HCT116 (cell line): Measurements from ENCODE around the gene FSCN2. TPM values are rescaled to one million over a fixed set of nuclear protein-coding genes. Genes with fewer than 3 reads are reported as not detected.
A peak's percentile ranks its signal among the peaks of the same experiment; 100 is the strongest.
"Not testable (repeated sequence)": the region's sequence is repeated elsewhere in the genome, so short reads cannot be mapped to it uniquely, and the experiment has no call there.

Experiments used
- ATAC-seq: fragments of 200-7000 bp; cut with Tn5 transposase; 2 replicates; pipeline ENCODE4 v1.9.1; 2020; ENCODE audit warnings: mild to moderate bottlenecking, moderate library complexity
- BruUV-seq: library from RNA; stranded (reverse); fragments of 400-500 nt; replicated peaks from 2 replicates; lab custom pipeline; 2021; lab: Mats Ljungman, UMichigan
- CTCF ChIA-PET: fragments of 300-600 bp; sonication (Branson Sonifier 250); formaldehyde crosslinking; loops from one replicate; lab custom pipeline; 2021; ENCODE audit warnings: antibody characterized with exemption; lab: Charles Lee
- POLR2A ChIA-PET: fragments of 300-600, 350-600 bp; sonication (Branson Sonifier 250); formaldehyde crosslinking; loops from one replicate; lab custom pipeline; 2021; ENCODE audit warnings: antibody characterized with exemption; lab: Charles Lee
- RAD21 ChIA-PET, 2 experiments: fragments of 300-600 bp; sonication (Branson Sonifier 250); formaldehyde crosslinking; loops; one replicate each; lab custom pipeline; 2023; ENCODE audit warnings: low total read pairs in 2 of 2; ENCODE audit not compliant: uncharacterized antibody in 2 of 2, unreplicated experiment in 2 of 2, low non-redundant PET in 1 of 2; lab: Charles Lee
- DNase-seq: peaks from one replicate; pipeline ENCODE4 v3.0.0-alpha.2; 2010; ENCODE audit warnings: low read depth, low spot score
- H2AFZ ChIP-seq: fragments of 200-600 bp; shearing (Covaris generic), sonication (generic); 2 replicates; pipeline ENCODE4 v1.6.1; 2017; ENCODE audit warnings: low read depth, mixed run types, mixed read lengths, antibody characterized with exemption, low read length; ENCODE audit not compliant: poor library complexity, severe bottlenecking
- H3K27ac ChIP-seq: 2 replicates; pipeline ENCODE4 v1.5.1; 2012; ENCODE audit warnings: low read depth, low read length
- H3K27me3 ChIP-seq: fragments of 200-600 bp; sonication (generic); 2 replicates; pipeline ENCODE4 v1.6.1; 2016; ENCODE audit warnings: mixed run types, low read length, mixed read lengths; ENCODE audit not compliant: insufficient read depth
- H3K36me3 ChIP-seq, 2 experiments: fragments of 200-500 bp in 1 of 2; fragments of 200-600 bp in 1 of 2; sonication (Bioruptor generic) in 1 of 2; sonication (generic) in 1 of 2; 2 replicates each; pipeline versions ENCODE4 v1.5.1 to v1.6.1; 2014 to 2016; ENCODE audit warnings: low read length in 2 of 2, inconsistent platforms in 1 of 2, mixed read lengths in 1 of 2, mixed run types in 1 of 2; ENCODE audit not compliant: insufficient read depth in 2 of 2, control insufficient read depth in 1 of 2
- H3K4me1 ChIP-seq, 2 experiments: fragments of 200-600 bp in 1 of 2; sonication (generic) in 1 of 2; 2 replicates each; pipeline versions ENCODE4 v1.5.1 to v1.6.1; 2012 to 2017; ENCODE audit warnings: low read length in 2 of 2, inconsistent platforms in 1 of 2, mild to moderate bottlenecking in 1 of 2, mixed read lengths in 1 of 2, mixed run types in 1 of 2, moderate library complexity in 1 of 2; ENCODE audit not compliant: insufficient read depth in 2 of 2, control insufficient read depth in 1 of 2
- H3K4me2 ChIP-seq: fragments of 200-600 bp; sonication (generic); 2 replicates; pipeline ENCODE4 v1.6.1; 2017; ENCODE audit warnings: mixed run types, low read length, mixed read lengths
- H3K4me3 ChIP-seq, 2 experiments: fragments of 200-600 bp in 1 of 2; sonication (generic) in 1 of 2; replicated peaks in 1 of 2; 2 replicates each; pipeline ENCODE4 v1.5.1; 2011 to 2016; ENCODE audit warnings: low read length in 2 of 2, control low read depth in 1 of 2, low read depth in 1 of 2, mild to moderate bottlenecking in 1 of 2, mixed read lengths in 1 of 2, mixed run types in 1 of 2
- H3K79me2 ChIP-seq: fragments of 200-600 bp; sonication (generic); 2 replicates; pipeline ENCODE4 v1.6.1; 2017; ENCODE audit warnings: mild to moderate bottlenecking, mixed run types, low read length, moderate library complexity, mixed read lengths; ENCODE audit not compliant: insufficient read depth
- H3K9ac ChIP-seq: fragments of 200-600 bp; sonication (generic); 2 replicates; pipeline ENCODE4 v1.6.1; 2016; ENCODE audit warnings: low read length, mixed read lengths
- H3K9me2 ChIP-seq: fragments of 200-600 bp; sonication (generic), shearing (Covaris generic); 2 replicates; pipeline ENCODE4 v1.6.1; 2017; ENCODE audit warnings: mixed run types, mild to moderate bottlenecking, moderate library complexity; ENCODE audit not compliant: insufficient read depth
- H3K9me3 ChIP-seq, 2 experiments: fragments of 200-500 bp in 1 of 2; fragments of 200-600 bp in 1 of 2; sonication (Bioruptor generic) in 1 of 2; sonication (generic) in 1 of 2; 2 replicates each; pipeline ENCODE4 v1.6.1; 2014 to 2017; ENCODE audit warnings: low read length in 2 of 2, mixed read lengths in 2 of 2, inconsistent platforms in 1 of 2, low read depth in 1 of 2, mild to moderate bottlenecking in 1 of 2, mixed run types in 1 of 2, moderate library complexity in 1 of 2; ENCODE audit not compliant: control insufficient read depth in 1 of 2, insufficient read depth in 1 of 2
- H4K20me1 ChIP-seq: fragments of 200-600 bp; sonication (generic), shearing (Covaris generic); 2 replicates; pipeline ENCODE4 v1.6.1; 2017; ENCODE audit warnings: mixed run types, mild to moderate bottlenecking, moderate library complexity; ENCODE audit not compliant: insufficient read depth
- CBX3 ChIP-seq: IDR thresholded peaks from 2 replicates; pipeline ENCODE4 v1.6.1; 2012; ENCODE audit warnings: low read depth
- ELF1 ChIP-seq: IDR thresholded peaks from 2 replicates; pipeline ENCODE4 v1.6.1; 2012; ENCODE audit warnings: low read depth, borderline replicate concordance
- FOSL1 ChIP-seq: IDR thresholded peaks from 2 replicates; pipeline ENCODE4 v1.6.1; 2012; ENCODE audit warnings: low read depth
- JUND ChIP-seq: IDR thresholded peaks from 2 replicates; pipeline ENCODE4 v1.6.1; 2012
- POLR2AphosphoS5 ChIP-seq: IDR thresholded peaks from 2 replicates; pipeline ENCODE4 v1.6.1; 2011; ENCODE audit warnings: mild to moderate bottlenecking, low read depth, low read length, moderate library complexity
- RAD21 ChIP-seq: IDR thresholded peaks from 2 replicates; pipeline ENCODE4 v1.6.1; 2012; ENCODE audit warnings: low read depth, mild to moderate bottlenecking
- REST ChIP-seq: IDR thresholded peaks from 2 replicates; pipeline ENCODE4 v1.6.1; 2012; ENCODE audit warnings: low read depth
- SRF ChIP-seq: IDR thresholded peaks from 2 replicates; pipeline ENCODE4 v1.6.1; 2012; ENCODE audit warnings: low read depth
- TCF7L2 ChIP-seq: IDR thresholded peaks from 2 replicates; pipeline ENCODE4 v1.7.0; 2011; ENCODE audit warnings: borderline replicate concordance, inconsistent platforms; ENCODE audit not compliant: insufficient read depth, insufficient read length; ENCODE audit errors: extremely low read depth
- YY1 ChIP-seq: IDR thresholded peaks from 2 replicates; pipeline ENCODE4 v1.6.1; 2011; ENCODE audit warnings: low read length, low read depth, moderate library complexity, mild to moderate bottlenecking; ENCODE audit not compliant: insufficient replicate concordance; ENCODE audit errors: extremely low read depth
- ZNF274 ChIP-seq: fragments of 200-500 bp; sonication (Bioruptor generic); IDR thresholded peaks from 2 replicates; pipeline ENCODE4 v1.6.1; 2014; ENCODE audit warnings: mild to moderate bottlenecking, low read depth, low read length, inconsistent platforms
- intact Hi-C: fragments of 100-400 bp; cut with micrococcal nuclease; formaldehyde crosslinking; loops from 2 replicates; pipeline ENCODE4 v1.10.0; 2022
- total RNA-seq: library from RNA; stranded (reverse); gene quantifications from one replicate; pipeline ENCODE4 v1.2.1, GENCODE V29; 2021; ENCODE audit not compliant: unreplicated experiment
- TF ChIP-seq, protein P1 (sequence below): IDR thresholded peaks from 2 replicates; pipeline ENCODE4 v1.6.1; 2012

FSCN2 gene
- total RNA-seq, 1 experiment from 2014 or later: 10.1 TPM

- Histone ChIP-seq H3K9me3 (no peaks in the 10 kb centered on the region), H2AFZ (no peak overlapping the region), H3K9ac (no peak overlapping the region), H3K27me3 (no peaks in the 10 kb centered on the region), H3K36me3 (peaks cover 59 to 72% of the 10 kb centered on the region in 2 experiments), H3K79me2 (peaks cover 46% of the 10 kb centered on the region; the same call in 1 of the 2 replicates), H3K4me3 (no peak overlapping the region), H3K9me2 (no peaks in the 10 kb centered on the region), H4K20me1 (no peaks in the 10 kb centered on the region), H3K4me1 (peaks cover 0 to 15% of the 10 kb centered on the region in 2 experiments; a peak in 2 of 4 replicates), H3K27ac (no peak overlapping the region), H3K4me2 (no peak overlapping the region)
- POLR2A ChIA-PET: no interaction called here
- intact Hi-C loops: no loop called here
- ATAC-seq: no peak
- CTCF ChIA-PET: no interaction called here
- RAD21 ChIA-PET: interaction anchor here in 1 of 2 experiments (0.5 kb wide), 1 partner anchor 407 kb away, joined by 3 read pairs; no protein-coding TSS in a partner anchor
- no peak for TF ChIP-seq CBX3
- TF ChIP-seq RAD21: no peak
- no peak for TF ChIP-seq REST
- TF ChIP-seq ZNF274: no peak
- no peak for TF ChIP-seq POLR2AphosphoS5
- no peak for TF ChIP-seq JUND
- no peak for TF ChIP-seq ELF1
- no peak for TF ChIP-seq TCF7L2
- TF ChIP-seq, protein P1, sequence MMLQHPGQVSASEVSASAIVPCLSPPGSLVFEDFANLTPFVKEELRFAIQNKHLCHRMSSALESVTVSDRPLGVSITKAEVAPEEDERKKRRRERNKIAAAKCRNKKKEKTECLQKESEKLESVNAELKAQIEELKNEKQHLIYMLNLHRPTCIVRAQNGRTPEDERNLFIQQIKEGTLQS: no peak
- no peak for TF ChIP-seq YY1
- TF ChIP-seq FOSL1: no peak
- TF ChIP-seq SRF: no peak
- TSS peak; percentile 13 for BruUV-seq
- no peak for DNase-seq
Observed at GRCh38 chr17:81583589-81584342, 55.6 kb downstream of the FSCN2 start.

DNA sequence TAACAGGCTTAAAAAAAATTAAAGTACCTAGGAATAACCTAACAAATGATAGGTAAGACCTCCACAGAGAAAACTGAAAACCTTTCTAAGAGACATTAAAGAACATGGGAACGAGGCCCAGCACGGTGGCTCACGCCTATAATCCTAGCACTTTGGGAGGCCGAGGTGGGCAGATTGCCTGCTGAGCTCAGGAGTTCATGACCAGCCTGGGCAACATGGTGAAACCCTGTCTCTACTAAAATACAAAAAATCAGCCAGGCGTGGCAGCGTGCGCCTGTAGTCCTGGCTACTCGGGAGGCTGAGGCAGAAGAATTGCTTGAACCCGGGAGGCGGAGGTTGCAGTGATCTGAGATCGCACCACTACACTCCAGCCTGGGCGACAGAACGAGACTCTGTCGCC lies 56.6 kb downstream of the FSCN2 start:
- CTCF ChIA-PET, H4K20me1 ChIP-seq, DNase-seq, POLR2A ChIA-PET, H3K4me1 ChIP-seq, H3K27ac ChIP-seq, H3K9me2 ChIP-seq, ATAC-seq, H3K4me2 ChIP-seq, H3K9ac ChIP-seq, intact Hi-C loops, H3K9me3 ChIP-seq, H2AFZ ChIP-seq, H3K4me3 ChIP-seq, H3K27me3 ChIP-seq, RAD21 ChIA-PET, BruUV-seq: not testable (repeated sequence)
- peaks cover 42% of the 10 kb centered on the region; the same call in 1 of the 2 replicates for H3K79me2 ChIP-seq
- H3K36me3 ChIP-seq: peaks cover 65 to 78% of the 10 kb centered on the region in 2 experiments
